Lower lobe of right lung (tissue), 2 donors: Measurements from ENCODE around the gene GPR155. TPM values are rescaled to one million over a fixed set of nuclear protein-coding genes. Genes with fewer than 3 reads are reported as not detected.
A peak's percentile ranks its signal among the peaks of the same experiment; 100 is the strongest.

Source experiments
- ATAC-seq, 2 donors: fragments of 200-7000 bp; cut with Tn5 transposase; one replicate each; pipeline ENCODE4 v1.9.1; 2020 to 2022; ENCODE audit warnings: mild to moderate bottlenecking in 2 of 2, moderate library complexity in 2 of 2
- DNase-seq: peaks from one replicate; pipeline ENCODE4 v3.0.0-alpha.2; 2020
- H3K27ac ChIP-seq: fragments of 200-600 bp; one replicate; pipeline ENCODE4 v1.8.0; 2022
- H3K27me3 ChIP-seq: fragments of 200-600 bp; one replicate; pipeline ENCODE4 v1.8.0; 2022; ENCODE audit warnings: low read depth
- H3K36me3 ChIP-seq: fragments of 200-600 bp; one replicate; pipeline ENCODE4 v1.8.0; 2022; ENCODE audit warnings: mild to moderate bottlenecking
- H3K4me1 ChIP-seq: fragments of 200-600 bp; one replicate; pipeline ENCODE4 v1.8.0; 2022
- H3K4me3 ChIP-seq: fragments of 200-600 bp; one replicate; pipeline ENCODE4 v1.8.0; 2022; ENCODE audit warnings: mild to moderate bottlenecking
- H3K9me3 ChIP-seq: fragments of 200-600 bp; one replicate; pipeline ENCODE4 v1.8.0; 2022
- intact Hi-C: fragments of 100-400 bp; cut with DNase I; formaldehyde crosslinking; loops from one replicate; pipeline ENCODE4 v1.11.0; 2022
- total RNA-seq: library from RNA; stranded (reverse); fragmentation: NEBNext Ultra II Directional; extraction: Animal tissue kit (Norgen Biotek cat#: 25700); gene quantifications from one replicate; pipeline ENCODE4 v1.2.1, GENCODE V29; 2021
- TF ChIP-seq, protein P1 (sequence below): fragments of 200-600 bp; IDR thresholded peaks from one replicate; pipeline ENCODE4 v1.8.0; 2022; ENCODE audit warnings: antibody characterized with exemption, mild to moderate bottlenecking
- donor health status: DM: no; HTN: yes; CAD: no; lungs with severe emphysema.

The GPR155 gene
- total RNA-seq, 1 donor from 2014 or later: 6.2 TPM

DNA sequence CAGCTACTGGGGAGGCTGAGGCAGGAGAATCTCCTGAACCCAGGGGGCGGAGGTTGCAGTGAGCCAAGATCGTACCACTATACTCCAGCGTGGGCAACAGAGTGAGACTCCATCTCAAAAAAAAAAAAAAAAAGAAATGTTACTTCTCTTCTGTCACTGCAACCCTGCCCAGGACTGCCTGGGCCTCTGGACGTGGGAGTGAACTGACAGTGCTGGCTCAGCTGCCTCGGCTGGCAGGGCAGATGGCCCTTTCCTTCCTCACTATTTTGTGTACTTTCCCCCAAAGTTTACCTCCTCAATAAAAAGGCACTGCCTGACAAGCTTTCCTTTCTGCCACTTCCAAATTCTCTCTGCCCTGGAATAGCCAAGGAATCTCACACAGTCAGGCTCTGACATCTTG, 12.5 kb upstream of the GPR155 start:
- intact Hi-C loops: no loop called here
- Histone ChIP-seq H3K4me1 (no peaks in the 10 kb centered on the region), H3K27me3 (no peaks in the 10 kb centered on the region), H3K9me3 (no peaks in the 10 kb centered on the region), H3K4me3 (no peak overlapping the region), H3K27ac (no peak overlapping the region), H3K36me3 (no peaks in the 10 kb centered on the region)
- TF ChIP-seq, protein P1, sequence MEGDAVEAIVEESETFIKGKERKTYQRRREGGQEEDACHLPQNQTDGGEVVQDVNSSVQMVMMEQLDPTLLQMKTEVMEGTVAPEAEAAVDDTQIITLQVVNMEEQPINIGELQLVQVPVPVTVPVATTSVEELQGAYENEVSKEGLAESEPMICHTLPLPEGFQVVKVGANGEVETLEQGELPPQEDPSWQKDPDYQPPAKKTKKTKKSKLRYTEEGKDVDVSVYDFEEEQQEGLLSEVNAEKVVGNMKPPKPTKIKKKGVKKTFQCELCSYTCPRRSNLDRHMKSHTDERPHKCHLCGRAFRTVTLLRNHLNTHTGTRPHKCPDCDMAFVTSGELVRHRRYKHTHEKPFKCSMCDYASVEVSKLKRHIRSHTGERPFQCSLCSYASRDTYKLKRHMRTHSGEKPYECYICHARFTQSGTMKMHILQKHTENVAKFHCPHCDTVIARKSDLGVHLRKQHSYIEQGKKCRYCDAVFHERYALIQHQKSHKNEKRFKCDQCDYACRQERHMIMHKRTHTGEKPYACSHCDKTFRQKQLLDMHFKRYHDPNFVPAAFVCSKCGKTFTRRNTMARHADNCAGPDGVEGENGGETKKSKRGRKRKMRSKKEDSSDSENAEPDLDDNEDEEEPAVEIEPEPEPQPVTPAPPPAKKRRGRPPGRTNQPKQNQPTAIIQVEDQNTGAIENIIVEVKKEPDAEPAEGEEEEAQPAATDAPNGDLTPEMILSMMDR: no peak
- ATAC-seq: no peak
- DNase-seq: no peak

DNA sequence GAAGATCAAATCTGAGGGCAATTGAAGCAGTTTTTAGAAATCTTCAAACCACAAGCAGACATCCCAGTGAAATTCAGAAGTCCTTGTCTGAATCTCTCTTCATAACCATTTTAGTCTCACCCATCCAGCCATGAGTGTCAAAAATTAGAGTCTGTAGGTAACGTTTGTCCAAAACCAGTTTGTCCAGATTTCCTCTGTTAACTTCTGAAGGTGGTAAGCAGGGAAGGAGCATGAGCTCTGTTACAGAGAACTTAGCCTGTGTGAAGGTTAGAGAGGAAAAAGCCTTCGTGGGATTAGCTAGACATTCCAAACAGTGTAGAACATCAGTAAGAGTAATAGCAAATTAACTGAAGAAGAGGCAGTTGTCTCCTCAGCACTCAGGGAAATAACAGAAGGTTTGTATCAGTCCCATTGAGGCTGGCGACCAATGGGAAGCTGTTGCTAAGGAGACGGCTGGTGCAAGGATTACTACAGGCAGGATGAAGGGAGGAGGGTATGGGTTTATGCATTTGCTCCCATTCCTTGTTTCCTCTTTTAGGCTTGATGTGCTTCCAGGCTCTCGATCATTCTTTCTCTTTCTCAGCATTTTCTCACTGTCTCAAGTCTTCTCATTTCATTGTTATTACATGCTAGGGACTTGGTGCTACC, 8.7 kb upstream of the GPR155 start:
- ATAC-seq: peak; percentile 41 to 43
- TF ChIP-seq, protein P1: no peak
- no peak overlapping the region for H3K27ac ChIP-seq

DNA sequence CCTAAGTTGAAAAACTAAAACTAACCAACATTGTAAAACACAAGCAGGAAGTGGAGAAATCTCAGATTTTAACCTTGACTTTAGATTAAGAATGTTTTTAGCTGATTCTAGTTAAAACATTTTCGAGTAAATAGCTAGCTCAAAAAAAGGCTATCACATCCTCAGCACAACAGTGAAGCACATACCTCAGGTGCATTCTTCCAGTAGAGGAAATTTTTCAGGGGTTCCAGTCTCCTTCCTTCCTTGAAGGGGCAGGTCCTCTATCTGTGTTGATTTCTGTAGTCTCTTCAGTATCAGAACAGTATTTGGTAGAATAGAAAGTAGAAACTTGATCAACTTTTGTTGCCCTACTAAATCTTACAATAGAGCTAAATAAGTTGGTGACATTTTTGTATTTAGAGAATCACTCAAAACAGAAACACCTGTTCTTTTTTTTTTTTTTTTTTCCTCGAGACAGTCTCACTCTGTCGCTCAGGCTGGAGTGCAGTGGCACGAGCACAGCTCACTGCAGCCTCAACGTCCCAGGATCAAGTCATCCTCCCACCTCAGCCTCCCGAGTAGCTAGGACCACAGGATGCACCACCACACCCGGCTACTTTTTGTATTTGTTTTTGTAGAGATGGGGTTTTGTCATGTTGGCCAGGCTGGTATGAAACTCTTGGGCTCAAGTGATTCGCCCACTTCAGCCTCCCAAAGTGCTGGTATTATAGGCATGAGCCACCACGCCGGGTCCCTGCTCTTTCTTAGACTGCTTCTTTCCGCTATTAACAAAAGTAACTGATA, 6.9 kb upstream of the GPR155 start:
- Histone ChIP-seq H3K27ac (peak overlapping the region; percentile 51), H3K36me3 (no peaks in the 10 kb centered on the region), H3K9me3 (no peaks in the 10 kb centered on the region), H3K4me1 (no peaks in the 10 kb centered on the region), H3K4me3 (no peak overlapping the region), H3K27me3 (no peaks in the 10 kb centered on the region)
- TF ChIP-seq, protein P1: no peak
- ATAC-seq (no peak), DNase-seq (no peak)
- intact Hi-C loops: no loop called here

More for the DNA sequence above, 8.7 kb upstream of the GPR155 start:
- no peaks in the 10 kb centered on the region for H3K4me1 ChIP-seq
- DNase-seq: no peak
- no peaks in the 10 kb centered on the region for H3K36me3 ChIP-seq
- no peak overlapping the region for H3K4me3 ChIP-seq
- intact Hi-C loops: no loop called here
- H3K27me3 ChIP-seq: no peaks in the 10 kb centered on the region
- H3K9me3 ChIP-seq: no peaks in the 10 kb centered on the region

DNA sequence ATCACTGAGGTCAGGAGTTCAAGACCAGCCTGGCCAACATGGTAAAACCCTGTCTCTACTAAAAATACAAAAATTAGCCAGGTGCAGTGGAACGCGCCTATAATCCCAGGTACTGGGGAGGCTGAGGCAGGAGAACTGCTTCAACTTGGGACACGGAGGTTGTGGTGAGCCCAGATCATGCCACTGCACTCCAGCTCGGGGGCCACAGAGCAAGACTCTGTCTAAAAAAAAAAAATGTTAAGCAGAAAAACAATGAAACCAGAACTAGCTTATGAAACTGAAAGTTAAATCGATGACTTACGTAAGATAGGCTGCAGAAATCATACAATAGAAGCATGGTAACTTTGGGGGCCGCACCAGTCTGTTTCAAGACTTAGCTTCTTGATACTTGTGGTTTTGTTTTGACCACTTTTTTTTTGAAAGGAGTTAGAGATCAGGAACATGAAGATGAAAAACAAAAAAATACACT, 6.2 kb upstream of the GPR155 start:
- DNase-seq: no peak
- H3K4me1 ChIP-seq: no peaks in the 10 kb centered on the region
- no peaks in the 10 kb centered on the region for H3K27me3 ChIP-seq
- H3K27ac ChIP-seq: peak overlapping the region; percentile 51
- no peaks in the 10 kb centered on the region for H3K9me3 ChIP-seq
- H3K4me3 ChIP-seq: peak overlapping the region; percentile 1
- peak; percentile 62 to 64 for ATAC-seq
- TF ChIP-seq, protein P1: no peak
- intact Hi-C loops: no loop called here
- no peaks in the 10 kb centered on the region for H3K36me3 ChIP-seq

DNA sequence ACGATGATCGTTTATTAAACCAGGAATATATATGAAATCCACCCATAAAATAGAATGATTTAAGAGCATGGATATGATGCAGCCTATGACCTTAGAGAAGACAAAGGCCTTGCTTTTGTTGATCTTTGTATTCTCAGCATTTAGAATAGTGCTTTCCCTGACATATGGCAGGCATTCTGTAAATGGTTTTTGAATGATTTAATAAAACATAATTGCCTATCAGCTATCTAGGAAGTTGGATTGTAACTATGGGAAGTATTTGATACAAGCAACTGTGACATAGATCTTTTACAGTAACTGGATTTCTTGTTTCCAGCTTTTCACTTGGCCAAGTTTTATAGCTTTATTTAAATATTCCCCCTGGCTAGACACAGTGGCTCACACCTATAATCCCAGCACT, 5.1 kb upstream of the GPR155 start:
- no peaks in the 10 kb centered on the region for H3K9me3 ChIP-seq
- ATAC-seq: no peak
- no peak overlapping the region for H3K27ac ChIP-seq
- DNase-seq: no peak
- TF ChIP-seq, protein P1: no peak
- H3K4me3 ChIP-seq: no peak overlapping the region
- intact Hi-C loops: no loop called here
- no peaks in the 10 kb centered on the region for H3K4me1 ChIP-seq
- H3K27me3 ChIP-seq: no peaks in the 10 kb centered on the region
- no peaks in the 10 kb centered on the region for H3K36me3 ChIP-seq
